Left ventricle myocardium inferior (tissue), 1 donor: Measurements from ENCODE around the gene SCAMP5. TPM values are rescaled to one million over a fixed set of nuclear protein-coding genes. Genes with fewer than 3 reads are reported as not detected.

Source experiments
- DNase-seq: peaks from one replicate; pipeline ENCODE4 v3.0.0-alpha.2; 2020
- H3K27ac ChIP-seq: fragments of 200-600 bp; replicated peaks from 2 replicates; pipeline ENCODE4 v1.8.0; 2021
- H3K27me3 ChIP-seq: fragments of 200-600 bp; 2 replicates; pipeline ENCODE4 v1.8.0; 2021; ENCODE audit warnings: low read depth
- H3K36me3 ChIP-seq: fragments of 200-600 bp; 2 replicates; pipeline ENCODE4 v1.8.0; 2021
- H3K4me1 ChIP-seq: fragments of 200-600 bp; 2 replicates; pipeline ENCODE4 v1.8.0; 2021
- H3K4me3 ChIP-seq: fragments of 200-600 bp; 2 replicates; pipeline ENCODE4 v1.8.0; 2021; ENCODE audit warnings: mild to moderate bottlenecking, moderate library complexity
- H3K9me3 ChIP-seq: fragments of 200-600 bp; replicated peaks from 2 replicates; pipeline ENCODE4 v1.8.0; 2021
- intact Hi-C: fragments of 100-400 bp; cut with micrococcal nuclease; formaldehyde crosslinking; loops from one replicate; pipeline ENCODE4 v1.11.0; 2022
- total RNA-seq: library from RNA; stranded (reverse); fragmentation: NEBNext Ultra II Directional; extraction: Animal tissue kit (Norgen Biotek cat#: 25700); gene quantifications from one replicate; pipeline ENCODE4 v1.2.1, GENCODE V29; 2021
- TF ChIP-seq, protein P1 (sequence below): fragments of 200-600 bp; IDR thresholded peaks from 2 replicates; pipeline ENCODE4 v1.8.0; 2021; ENCODE audit warnings: antibody characterized with exemption, mild to moderate bottlenecking, borderline replicate concordance
- donor health status: DM: no; HTN: yes; CAD: no; lungs with severe emphysema.

Gene SCAMP5
- total RNA-seq, 1 donor from 2014 or later, result 3.0 TPM

DNA sequence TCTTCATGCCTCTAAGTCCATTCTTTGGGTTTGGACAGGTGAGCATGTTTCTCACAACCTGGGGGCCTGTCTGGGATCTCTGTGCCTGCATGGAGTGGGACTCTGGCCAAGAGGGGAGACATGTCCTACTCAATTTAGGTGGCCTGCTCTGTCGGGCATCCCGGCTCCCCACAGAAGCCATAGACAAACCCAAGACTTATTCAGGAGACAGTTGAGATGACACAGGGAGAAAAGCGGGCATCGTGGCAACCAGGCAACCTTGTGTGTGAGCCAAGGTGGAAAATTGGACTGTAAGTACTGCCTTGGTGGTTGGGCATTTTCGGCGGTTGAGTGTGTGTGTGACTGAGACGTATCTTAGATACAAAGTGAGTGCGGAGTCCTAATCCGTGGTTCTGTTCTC, 68.5 kb downstream of the SCAMP5 start:
- no peak for DNase-seq

DNA sequence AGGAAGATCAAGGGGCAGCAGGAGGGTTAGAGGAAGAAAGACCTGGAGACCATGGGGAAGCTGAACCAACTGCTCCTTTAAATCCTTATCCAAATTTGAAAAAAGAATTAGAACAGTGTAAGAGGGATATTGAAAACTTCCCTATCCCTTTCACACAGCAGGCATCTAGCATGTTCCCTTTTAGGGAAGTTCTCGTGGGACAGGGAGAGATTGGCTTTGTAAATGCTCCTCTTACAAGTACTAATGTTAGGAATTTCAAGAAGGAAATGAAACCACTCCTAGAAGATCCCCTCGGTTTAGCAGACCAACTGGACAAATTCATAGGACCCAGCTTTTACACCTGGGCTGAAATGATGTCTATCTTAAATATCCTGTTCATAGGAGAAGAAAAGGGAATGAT, 69.5 kb downstream of the SCAMP5 start:
- peaks cover 8% of the 10 kb centered on the region for H3K9me3 ChIP-seq
- DNase-seq, result no peak
- intact Hi-C loops, result no loop called here
- TF ChIP-seq, protein P1, sequence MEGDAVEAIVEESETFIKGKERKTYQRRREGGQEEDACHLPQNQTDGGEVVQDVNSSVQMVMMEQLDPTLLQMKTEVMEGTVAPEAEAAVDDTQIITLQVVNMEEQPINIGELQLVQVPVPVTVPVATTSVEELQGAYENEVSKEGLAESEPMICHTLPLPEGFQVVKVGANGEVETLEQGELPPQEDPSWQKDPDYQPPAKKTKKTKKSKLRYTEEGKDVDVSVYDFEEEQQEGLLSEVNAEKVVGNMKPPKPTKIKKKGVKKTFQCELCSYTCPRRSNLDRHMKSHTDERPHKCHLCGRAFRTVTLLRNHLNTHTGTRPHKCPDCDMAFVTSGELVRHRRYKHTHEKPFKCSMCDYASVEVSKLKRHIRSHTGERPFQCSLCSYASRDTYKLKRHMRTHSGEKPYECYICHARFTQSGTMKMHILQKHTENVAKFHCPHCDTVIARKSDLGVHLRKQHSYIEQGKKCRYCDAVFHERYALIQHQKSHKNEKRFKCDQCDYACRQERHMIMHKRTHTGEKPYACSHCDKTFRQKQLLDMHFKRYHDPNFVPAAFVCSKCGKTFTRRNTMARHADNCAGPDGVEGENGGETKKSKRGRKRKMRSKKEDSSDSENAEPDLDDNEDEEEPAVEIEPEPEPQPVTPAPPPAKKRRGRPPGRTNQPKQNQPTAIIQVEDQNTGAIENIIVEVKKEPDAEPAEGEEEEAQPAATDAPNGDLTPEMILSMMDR, result no peak
- no peaks in the 10 kb centered on the region for H3K27me3 ChIP-seq
- no peak overlapping the region for H3K4me3 ChIP-seq
- H3K36me3 ChIP-seq, result no peaks in the 10 kb centered on the region
- H3K27ac ChIP-seq, result peak overlapping the region; percentile 80
- H3K4me1 ChIP-seq, result peaks cover 62% of the 10 kb centered on the region

More for the DNA sequence above, 68.5 kb downstream of the SCAMP5 start:
- Histone ChIP-seq H3K27ac (peak overlapping the region; percentile 80), H3K4me1 (peaks cover 62% of the 10 kb centered on the region), H3K36me3 (no peaks in the 10 kb centered on the region), H3K27me3 (no peaks in the 10 kb centered on the region), H3K4me3 (no peak overlapping the region), H3K9me3 (peaks cover 8% of the 10 kb centered on the region)
- intact Hi-C loops, result no loop called here
- TF ChIP-seq, protein P1, result no peak

DNA sequence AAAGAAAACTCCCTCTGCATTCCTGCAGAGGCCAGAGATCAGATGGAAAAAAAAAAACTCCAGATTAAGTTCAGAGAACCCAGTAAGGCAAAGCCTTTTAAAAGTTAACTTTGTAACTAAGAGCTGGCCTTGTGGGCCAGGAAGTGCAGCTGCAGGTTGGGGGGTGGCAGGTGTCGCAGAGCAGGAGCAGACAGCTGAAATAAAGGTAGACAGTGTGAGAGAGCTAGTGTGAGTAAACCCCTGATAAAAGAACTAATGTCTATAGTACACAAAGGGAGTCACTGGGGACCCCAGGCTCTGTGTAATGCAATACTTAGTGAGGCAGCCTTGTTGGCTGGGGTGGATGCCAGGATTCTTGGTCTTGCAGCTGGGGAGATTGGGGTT, 70.1 kb downstream of the SCAMP5 start:
- no peaks in the 10 kb centered on the region for H3K27me3 ChIP-seq
- no peak for DNase-seq
- TF ChIP-seq, protein P1, result no peak
- peak overlapping the region; percentile 80 for H3K27ac ChIP-seq
- no peaks in the 10 kb centered on the region for H3K36me3 ChIP-seq
- H3K9me3 ChIP-seq, result peaks cover 8% of the 10 kb centered on the region
- H3K4me3 ChIP-seq, result no peak overlapping the region
- intact Hi-C loops, result no loop called here
- peaks cover 62% of the 10 kb centered on the region for H3K4me1 ChIP-seq

DNA sequence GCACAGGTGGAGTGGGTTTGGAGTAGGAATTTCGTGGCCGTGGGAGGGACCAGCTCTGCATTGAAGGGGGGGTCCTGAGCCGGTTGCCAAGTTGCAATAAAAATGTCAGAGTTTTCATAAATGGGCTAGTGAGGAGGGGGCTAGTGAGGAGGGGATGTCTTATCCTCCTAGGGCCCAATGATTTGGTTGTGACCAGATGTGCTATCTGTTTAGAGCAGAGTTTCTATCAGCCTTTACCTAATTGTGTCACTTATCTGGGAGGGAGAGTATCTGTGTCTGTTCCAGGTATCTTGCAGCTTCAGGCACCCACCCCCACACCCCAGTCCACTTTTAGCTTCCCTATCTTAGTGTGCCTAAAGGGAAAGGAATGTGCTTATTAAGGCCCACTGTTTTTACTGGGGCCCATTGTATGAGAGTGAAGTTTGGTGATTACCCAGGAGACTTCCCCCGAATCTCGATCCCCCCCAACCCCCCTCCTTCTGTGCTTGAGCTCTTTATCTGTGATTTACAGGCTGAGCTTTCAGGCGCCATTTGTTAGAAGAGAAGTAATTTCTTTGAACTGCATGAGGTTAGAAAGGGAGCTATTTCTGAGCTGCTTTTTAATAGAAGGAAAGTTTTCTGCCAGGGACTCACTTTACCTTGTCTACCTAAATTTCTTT, 70.6 kb downstream of the SCAMP5 start:
- Histone ChIP-seq H3K36me3 (no peaks in the 10 kb centered on the region), H3K9me3 (peaks cover 8% of the 10 kb centered on the region), H3K27me3 (no peaks in the 10 kb centered on the region), H3K4me1 (peaks cover 62% of the 10 kb centered on the region), H3K4me3 (no peak overlapping the region), H3K27ac (peak overlapping the region; percentile 80)
- intact Hi-C loops, result no loop called here
- DNase-seq, result no peak
- TF ChIP-seq, protein P1, result no peak

DNA sequence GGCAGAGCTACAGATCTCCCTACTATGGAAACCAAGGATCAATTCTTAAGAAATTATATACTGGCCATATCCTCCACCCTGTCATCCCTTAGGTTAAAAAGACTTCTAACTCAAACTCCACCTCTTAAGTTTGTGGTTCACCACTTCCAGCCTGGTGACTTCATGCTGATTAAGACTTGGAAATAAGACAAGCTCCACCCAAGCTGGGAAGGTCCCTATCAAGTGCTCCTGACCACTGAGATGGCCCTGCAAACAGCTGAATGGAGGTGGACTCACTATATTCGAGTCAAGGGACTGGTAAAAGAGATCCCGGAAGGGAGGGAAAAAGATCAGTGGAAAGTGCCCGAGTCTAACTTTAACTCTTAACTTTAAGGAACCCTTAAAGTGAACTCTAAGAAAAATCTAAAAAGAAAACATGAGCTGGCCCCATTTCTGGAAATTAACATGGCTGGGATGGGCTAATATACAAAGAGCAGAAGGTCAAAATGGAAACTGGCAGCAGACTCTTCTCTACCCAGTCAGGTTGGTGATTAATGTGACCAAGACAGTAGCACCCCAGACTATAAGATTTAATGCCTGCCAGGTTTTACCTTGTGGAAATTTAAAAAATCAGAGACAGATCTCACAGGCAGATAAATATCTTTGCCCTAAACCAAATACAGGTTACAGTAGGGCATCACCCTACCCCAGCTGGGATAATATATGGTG, 71.9 kb downstream of the SCAMP5 start:
- DNase-seq, result no peak
- intact Hi-C loops, result no loop called here
- Histone ChIP-seq H3K9me3 (peaks cover 8% of the 10 kb centered on the region), H3K36me3 (no peaks in the 10 kb centered on the region), H3K4me3 (no peak overlapping the region), H3K27me3 (no peaks in the 10 kb centered on the region), H3K27ac (peak overlapping the region; percentile 80), H3K4me1 (peaks cover 55% of the 10 kb centered on the region)
- TF ChIP-seq, protein P1, result no peak
